Colonic mucosa (tissue), 4 donors: ENCODE measurements around the gene CD55. TPM values are rescaled to one million over a fixed set of nuclear protein-coding genes. Genes with fewer than 3 reads are reported as not detected.

Experiments used
- DNase-seq: peaks from one replicate; pipeline ENCODE4 v3.0.0-alpha.2; 2020
- H3K27ac ChIP-seq: fragments of 200-600 bp; one replicate; pipeline ENCODE4 v1.8.0; 2021
- H3K27me3 ChIP-seq: fragments of 200-600 bp; one replicate; pipeline ENCODE4 v1.8.0; 2021
- H3K36me3 ChIP-seq: fragments of 200-600 bp; one replicate; pipeline ENCODE4 v1.8.0; 2021
- H3K4me1 ChIP-seq: fragments of 200-600 bp; one replicate; pipeline ENCODE4 v1.8.0; 2021; ENCODE audit warnings: mild to moderate bottlenecking
- H3K4me3 ChIP-seq: fragments of 200-600 bp; one replicate; pipeline ENCODE4 v1.8.0; 2021
- H3K9ac ChIP-seq, 2 donors: one replicate each; pipeline ENCODE4 v1.7.0; 2013; ENCODE audit warnings: control low read depth in 2 of 2, low read depth in 2 of 2, low read length in 2 of 2
- H3K9me3 ChIP-seq: fragments of 200-600 bp; one replicate; pipeline ENCODE4 v1.8.0; 2021
- intact Hi-C: fragments of 100-400 bp; cut with DNase I; formaldehyde crosslinking; loops from one replicate; pipeline ENCODE4 v1.14.1; 2022
- total RNA-seq, 2 donors: library from RNA; stranded (reverse); fragmentation: NEBNext Ultra II Directional in 1 of 2; extraction: Animal tissue kit (Norgen Biotek cat#: 25700) in 1 of 2; gene quantifications; one replicate each; pipeline ENCODE4 v1.2.1, GENCODE V29; 2021
- TF ChIP-seq, protein P1 (sequence below): fragments of 200-600 bp; IDR thresholded peaks from one replicate; pipeline ENCODE4 v1.8.0; 2022; ENCODE audit warnings: antibody characterized with exemption, mild to moderate bottlenecking
- donor health status: healthy.
- donor health status: DM: no; HTN: no; CAD: no.
- donor health status: DM: no; HTN: no; CAD: no.

The CD55 gene
- total RNA-seq, 2 donors from 2014 or later = 49.4 to 70.7 TPM

GRCh38 chr1:207355060-207355459 lies 33.6 kb downstream of the CD55 start:
- intact Hi-C loops = no loop called here
- TF ChIP-seq, protein P1, sequence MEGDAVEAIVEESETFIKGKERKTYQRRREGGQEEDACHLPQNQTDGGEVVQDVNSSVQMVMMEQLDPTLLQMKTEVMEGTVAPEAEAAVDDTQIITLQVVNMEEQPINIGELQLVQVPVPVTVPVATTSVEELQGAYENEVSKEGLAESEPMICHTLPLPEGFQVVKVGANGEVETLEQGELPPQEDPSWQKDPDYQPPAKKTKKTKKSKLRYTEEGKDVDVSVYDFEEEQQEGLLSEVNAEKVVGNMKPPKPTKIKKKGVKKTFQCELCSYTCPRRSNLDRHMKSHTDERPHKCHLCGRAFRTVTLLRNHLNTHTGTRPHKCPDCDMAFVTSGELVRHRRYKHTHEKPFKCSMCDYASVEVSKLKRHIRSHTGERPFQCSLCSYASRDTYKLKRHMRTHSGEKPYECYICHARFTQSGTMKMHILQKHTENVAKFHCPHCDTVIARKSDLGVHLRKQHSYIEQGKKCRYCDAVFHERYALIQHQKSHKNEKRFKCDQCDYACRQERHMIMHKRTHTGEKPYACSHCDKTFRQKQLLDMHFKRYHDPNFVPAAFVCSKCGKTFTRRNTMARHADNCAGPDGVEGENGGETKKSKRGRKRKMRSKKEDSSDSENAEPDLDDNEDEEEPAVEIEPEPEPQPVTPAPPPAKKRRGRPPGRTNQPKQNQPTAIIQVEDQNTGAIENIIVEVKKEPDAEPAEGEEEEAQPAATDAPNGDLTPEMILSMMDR = no peak
- H3K36me3 ChIP-seq = no peaks in the 10 kb centered on the region

GRCh38 chr1:207355513-207356295 lies 34.2 kb downstream of the CD55 start:
- Histone ChIP-seq H3K4me1 (no peaks in the 10 kb centered on the region), H3K36me3 (no peaks in the 10 kb centered on the region), H3K9ac (no peak overlapping the region), H3K4me3 (no peak overlapping the region), H3K27me3 (no peaks in the 10 kb centered on the region), H3K27ac (no peak overlapping the region), H3K9me3 (no peaks in the 10 kb centered on the region)
- TF ChIP-seq, protein P1 = no peak
- intact Hi-C loops = no loop called here
- no peak for DNase-seq

More at GRCh38 chr1:207355060-207355459, 33.6 kb downstream of the CD55 start:
- Histone ChIP-seq H3K4me1 (no peaks in the 10 kb centered on the region), H3K9ac (no peak overlapping the region), H3K27me3 (no peaks in the 10 kb centered on the region), H3K4me3 (no peak overlapping the region), H3K27ac (no peak overlapping the region), H3K9me3 (no peaks in the 10 kb centered on the region)
- no peak for DNase-seq

- Histone ChIP-seq H3K27me3 (no peaks in the 10 kb centered on the region), H3K36me3 (no peaks in the 10 kb centered on the region), H3K9ac (no peak overlapping the region), H3K27ac (no peak overlapping the region), H3K4me3 (no peak overlapping the region), H3K4me1 (no peaks in the 10 kb centered on the region), H3K9me3 (no peaks in the 10 kb centered on the region)
- intact Hi-C loops = no loop called here
- TF ChIP-seq, protein P1 = no peak
- no peak for DNase-seq
Observed at GRCh38 chr1:207361029-207361428, 39.6 kb downstream of the CD55 start.

DNA sequence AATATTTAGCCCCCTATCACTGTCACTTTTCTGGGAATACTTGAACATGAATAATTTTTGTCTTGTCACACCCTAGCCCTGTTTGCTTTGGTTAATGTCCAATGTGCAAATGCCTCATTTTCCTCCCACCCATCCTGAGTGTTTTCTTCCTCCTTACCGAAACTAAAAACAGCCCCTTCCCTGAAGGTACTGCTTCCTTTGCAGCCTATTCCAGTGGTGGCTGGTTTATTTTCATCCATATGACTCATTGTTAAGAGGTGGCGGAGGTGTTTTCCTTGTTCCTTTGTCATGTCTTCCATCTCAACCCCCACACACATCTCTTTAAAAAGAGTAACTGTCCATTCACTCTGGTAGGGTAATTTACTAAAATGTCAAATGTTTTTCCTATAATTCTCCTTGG lies 40.4 kb downstream of the CD55 start:
- H3K27me3 ChIP-seq = no peaks in the 10 kb centered on the region
- intact Hi-C loops = no loop called here
- TF ChIP-seq, protein P1 = no peak

GRCh38 chr1:207362962-207363860 lies 41.7 kb downstream of the CD55 start:
- Histone ChIP-seq H3K9me3 (no peaks in the 10 kb centered on the region), H3K9ac (no peak overlapping the region), H3K4me1 (no peaks in the 10 kb centered on the region), H3K4me3 (no peak overlapping the region), H3K27ac (no peak overlapping the region), H3K36me3 (no peaks in the 10 kb centered on the region), H3K27me3 (no peaks in the 10 kb centered on the region)
- intact Hi-C loops = no loop called here
- no peak for DNase-seq
- TF ChIP-seq, protein P1 = no peak

More for the DNA sequence above, 40.4 kb downstream of the CD55 start:
- Histone ChIP-seq H3K4me3 (no peak overlapping the region), H3K9ac (no peak overlapping the region), H3K36me3 (no peaks in the 10 kb centered on the region), H3K4me1 (no peaks in the 10 kb centered on the region), H3K27ac (no peak overlapping the region), H3K9me3 (no peaks in the 10 kb centered on the region)
- no peak for DNase-seq
